ENCODE measurements around the gene RMDN3.

Gene RMDN3

DNA sequence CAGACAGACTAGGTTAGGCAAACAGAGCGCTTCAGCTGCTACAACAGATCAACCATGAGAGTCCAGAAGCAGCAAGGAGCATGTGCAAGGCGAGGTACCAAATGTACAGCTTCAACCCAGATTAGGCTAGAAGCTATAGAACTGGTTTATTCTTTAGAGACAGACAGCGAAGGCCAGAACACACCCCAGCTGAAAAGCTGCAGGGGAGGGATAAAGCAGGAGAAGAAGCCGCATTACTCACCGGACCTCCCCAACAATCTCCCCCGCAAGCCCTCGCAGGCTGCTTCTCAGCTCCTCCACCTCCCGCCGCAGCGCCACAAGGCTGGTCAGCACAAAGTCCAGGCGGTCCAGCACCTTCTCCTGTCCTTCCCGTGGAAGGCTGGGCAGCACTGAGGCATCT is 3.3 kb downstream of the RMDN3 start:
- TF ChIP-seq CTCF (IDR thresholded peaks at IDR 0.05; ENCODE audit: low read length, missing control alignments), result no peak
- no peak for DNase-seq (ENCODE audit: low read depth)
- no peak overlapping the region for H3K4me3 ChIP-seq (replicated peaks; ENCODE audit: low read depth, low read length)

DNA sequence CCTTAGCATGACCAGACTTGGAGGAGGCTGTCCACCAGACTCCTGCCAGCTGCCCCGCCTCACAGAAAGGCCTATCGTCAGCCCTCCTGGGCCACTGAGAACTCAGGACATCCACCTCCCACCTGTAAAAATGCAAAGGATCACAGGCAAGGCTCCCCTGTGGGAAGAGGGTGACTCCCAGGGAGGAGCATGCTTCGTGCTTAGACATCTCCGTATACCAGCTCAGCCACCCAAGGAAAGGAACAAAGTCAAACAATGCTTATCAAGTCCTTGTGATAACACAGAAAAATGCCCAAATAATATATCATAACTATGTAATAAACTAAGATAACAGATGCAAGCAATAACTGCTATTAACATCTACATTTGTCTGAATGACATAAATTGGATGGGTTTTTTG is 4.2 kb downstream of the RMDN3 start:
- no peak for DNase-seq (ENCODE audit: low read depth)
- H3K4me3 ChIP-seq (replicated peaks; ENCODE audit: low read depth, low read length), result no peak overlapping the region
- no peak for TF ChIP-seq CTCF (IDR thresholded peaks at IDR 0.05; ENCODE audit: low read length, missing control alignments)

DNA sequence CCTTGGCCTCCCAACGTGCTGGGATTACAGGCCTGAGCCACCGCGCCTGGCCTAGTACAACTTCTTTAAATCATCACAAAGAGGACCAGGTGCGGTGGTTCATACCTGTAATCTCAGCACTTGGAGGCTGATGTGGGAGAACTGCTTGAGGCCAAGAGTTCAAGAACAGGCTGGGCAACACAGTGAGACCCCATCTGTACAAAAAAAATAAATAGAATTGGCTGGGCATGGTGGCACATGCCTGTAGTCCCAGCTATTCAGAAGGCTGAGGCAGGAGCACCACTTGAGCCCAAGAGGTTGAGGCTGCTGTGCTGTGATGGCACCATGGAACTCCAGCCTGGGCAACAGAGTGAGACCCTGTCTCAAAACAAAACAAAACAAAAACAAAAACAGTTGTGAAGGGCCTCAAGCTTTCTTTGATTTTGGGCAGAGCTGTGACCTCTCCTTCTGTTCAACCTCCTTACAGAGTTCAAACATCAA is 5.9 kb downstream of the RMDN3 start:
- TF ChIP-seq CTCF (IDR thresholded peaks at IDR 0.05; ENCODE audit: low read length, missing control alignments), result no peak
- DNase-seq (ENCODE audit: low read depth), result no peak
- no peak overlapping the region for H3K4me3 ChIP-seq (replicated peaks; ENCODE audit: low read depth, low read length)

GRCh38 chr15:40747685-40748631 is 7.1 kb downstream of the RMDN3 start:
- DNase-seq (ENCODE audit: low read depth), result no peak
- TF ChIP-seq CTCF (IDR thresholded peaks at IDR 0.05; ENCODE audit: low read length, missing control alignments), result no peak
- no peak overlapping the region for H3K4me3 ChIP-seq (replicated peaks; ENCODE audit: low read depth, low read length)

DNA sequence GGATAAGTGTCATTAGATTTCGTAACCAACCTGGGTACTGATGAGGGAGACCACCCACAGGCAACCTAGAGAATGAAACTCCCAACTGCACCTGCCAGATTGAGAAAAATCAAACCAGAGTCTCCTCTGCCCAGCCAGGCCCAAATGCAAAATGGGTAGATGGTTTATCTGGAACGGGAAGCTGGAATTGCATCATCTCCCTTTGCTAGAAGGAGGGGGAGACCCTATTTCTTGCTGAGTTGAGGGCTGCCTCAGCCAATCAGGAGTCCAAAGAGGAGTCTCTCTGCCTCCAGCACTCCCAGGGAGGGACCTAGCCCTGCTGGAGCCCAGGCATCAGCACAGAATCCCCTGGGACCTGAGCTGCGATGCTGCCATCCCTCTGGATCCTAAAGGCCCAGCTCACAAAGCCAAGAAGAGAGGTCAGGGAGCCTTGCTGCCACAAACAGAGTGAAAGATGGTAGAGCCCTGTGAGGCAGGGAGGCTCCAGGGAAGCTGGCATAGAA is 8.1 kb downstream of the RMDN3 start:
- no peak for TF ChIP-seq CTCF (IDR thresholded peaks at IDR 0.05; ENCODE audit: low read length, missing control alignments)
- H3K4me3 ChIP-seq (replicated peaks; ENCODE audit: low read depth, low read length), result no peak overlapping the region
- peak; percentile 86 for DNase-seq (ENCODE audit: low read depth)

DNA sequence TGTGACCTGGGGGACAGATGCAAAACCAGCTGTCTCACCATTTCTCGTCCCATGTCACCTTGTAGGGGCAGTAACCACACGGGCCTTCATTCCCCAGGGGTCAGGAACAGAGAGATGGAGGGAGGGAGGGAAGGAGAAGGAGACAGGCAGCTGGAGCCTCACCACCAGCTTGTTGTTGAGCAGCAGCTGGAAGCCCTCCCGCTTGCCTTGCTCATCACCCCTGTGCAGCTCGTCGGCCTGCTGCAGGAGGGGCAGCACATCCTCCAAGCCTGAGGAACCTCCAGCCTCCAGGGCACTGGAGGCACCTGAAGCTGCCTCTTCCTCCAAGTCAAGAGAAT is 10.3 kb downstream of the RMDN3 start:
- no peak overlapping the region for H3K4me3 ChIP-seq (replicated peaks; ENCODE audit: low read depth, low read length)
- TF ChIP-seq CTCF (IDR thresholded peaks at IDR 0.05; ENCODE audit: low read length, missing control alignments), result no peak
- DNase-seq (ENCODE audit: low read depth), result no peak

Data from fibroblast of pulmonary artery (primary cell).